H4 (cell line): ENCODE data around the gene CHRNB1. TPM values are rescaled to one million over a fixed set of nuclear protein-coding genes. Genes with fewer than 3 reads are reported as not detected.

Experiments
- DNase-seq: peaks from one replicate; pipeline ENCODE4 v3.0.0-alpha.2; 2015; ENCODE audit warnings: low spot score
- total RNA-seq: library from RNA; depleted of rRNA; stranded (reverse); fragments of >200 nt; shearing (Covaris generic); gene quantifications from 2 replicates; pipeline ENCODE4 v1.2.3, GENCODE V29; 2014; rRNA removed

CHRNB1 gene
- total RNA-seq, 1 experiment from 2014 or later = 6.3 TPM

GRCh38 chr17:7484067-7484918 lies 39.4 kb downstream of the CHRNB1 start, which contains the start of gene POLR2A:
Gene POLR2A (plus strand): TSS chr17:7484366.
- DNase-seq = peak; percentile 92

- no peak for DNase-seq
Measured at GRCh38 chr17:7484919-7485377, 40.1 kb downstream of the CHRNB1 start.

- DNase-seq = no peak
Measured at GRCh38 chr17:7486181-7486580, 41.3 kb downstream of the CHRNB1 start.

GRCh38 chr17:7490144-7490543 lies 45.3 kb downstream of the CHRNB1 start:
- no peak for DNase-seq

- no peak for DNase-seq
Measured at GRCh38 chr17:7491583-7491982, 46.7 kb downstream of the CHRNB1 start.

GRCh38 chr17:7493941-7494340 lies 49.1 kb downstream of the CHRNB1 start:
- DNase-seq = no peak

GRCh38 chr17:7495906-7496434 lies 51.1 kb downstream of the CHRNB1 start:
- no peak for DNase-seq

GRCh38 chr17:7496470-7497183 lies 51.8 kb downstream of the CHRNB1 start:
- no peak for DNase-seq

- no peak for DNase-seq
Measured at GRCh38 chr17:7497228-7497627, 52.4 kb downstream of the CHRNB1 start.

GRCh38 chr17:7497636-7498035 lies 52.8 kb downstream of the CHRNB1 start:
- no peak for DNase-seq

GRCh38 chr17:7499161-7499560 lies 54.3 kb downstream of the CHRNB1 start:
- no peak for DNase-seq

GRCh38 chr17:7501729-7502128 lies 56.9 kb downstream of the CHRNB1 start:
- no peak for DNase-seq

GRCh38 chr17:7502171-7502847 lies 57.4 kb downstream of the CHRNB1 start:
- no peak for DNase-seq

- no peak for DNase-seq
Measured at GRCh38 chr17:7502987-7503386, 58.1 kb downstream of the CHRNB1 start.

- DNase-seq = no peak
Measured at GRCh38 chr17:7503521-7503920, 58.7 kb downstream of the CHRNB1 start.

Other genes with a start within 250 kb of the CHRNB1 start
- 2.3 and 3.9 TPM in 2 replicates for gene DLG4, start 225.2 kb upstream of the CHRNB1 start, total RNA-seq
- gene ACADVL, start 225.1 kb upstream of the CHRNB1 start, total RNA-seq = 118 and 161 TPM in 2 replicates
- gene DVL2, start 210.5 kb upstream of the CHRNB1 start, total RNA-seq = 24.8 and 36.1 TPM in 2 replicates
- 37.5 and 45.3 TPM in 2 replicates for gene PHF23, start 205.6 kb upstream of the CHRNB1 start, total RNA-seq
- gene GABARAP, start 202.6 kb upstream of the CHRNB1 start, total RNA-seq = 396 and 471 TPM in 2 replicates
- 18.2 and 19.8 TPM in 2 replicates for gene CTDNEP1, start 193.3 kb upstream of the CHRNB1 start, total RNA-seq
- gene ELP5, start 192.8 kb upstream of the CHRNB1 start, total RNA-seq = 25.1 and 30.0 TPM in 2 replicates
- gene CLDN7, start 182.6 kb upstream of the CHRNB1 start, total RNA-seq = not detected in 2 replicates
- 0.17 and 0.23 TPM in 2 replicates for gene SLC2A4, start 163.3 kb upstream of the CHRNB1 start, total RNA-seq
- not detected in 2 replicates for gene YBX2, start 150.4 kb upstream of the CHRNB1 start, total RNA-seq
- gene EIF5A, start 137.4 kb upstream of the CHRNB1 start, total RNA-seq = 460 and 526 TPM in 2 replicates
- 55.9 and 65.1 TPM in 2 replicates for gene GPS2, start 129.7 kb upstream of the CHRNB1 start, total RNA-seq
- 3.4 and 3.5 TPM in 2 replicates for gene NEURL4, start 115.7 kb upstream of the CHRNB1 start, total RNA-seq
- gene ACAP1, start 108.5 kb upstream of the CHRNB1 start, total RNA-seq = 0.19 TPM in 1 of 2 replicates, not detected in the other
- 0.78 and 2.4 TPM in 2 replicates for gene KCTD11, start 92.9 kb upstream of the CHRNB1 start, total RNA-seq
- gene TMEM95, start 89.9 kb upstream of the CHRNB1 start, total RNA-seq = not detected in 2 replicates
- not detected in 2 replicates for gene TNK1, start 64.0 kb upstream of the CHRNB1 start, total RNA-seq
- gene PLSCR3, start 50.5 kb upstream of the CHRNB1 start, total RNA-seq = 20.0 and 22.7 TPM in 2 replicates
- 76.1 and 108 TPM in 2 replicates for gene TMEM256, start 41.0 kb upstream of the CHRNB1 start, total RNA-seq
- gene NLGN2, start 37.2 kb upstream of the CHRNB1 start, total RNA-seq = 3.1 and 3.5 TPM in 2 replicates
- not detected in 2 replicates for gene SPEM1, start 24.7 kb upstream of the CHRNB1 start, total RNA-seq
- gene SPEM2, start 19.4 kb upstream of the CHRNB1 start, total RNA-seq = not detected in 2 replicates
- gene SPEM3, start 16.2 kb upstream of the CHRNB1 start, total RNA-seq = not detected in 2 replicates
- 0.81 and 2.0 TPM in 2 replicates for gene TMEM102, start 9.6 kb upstream of the CHRNB1 start, total RNA-seq
- gene FGF11, start 5.5 kb upstream of the CHRNB1 start, total RNA-seq = not detected in 2 replicates
- 4.5 and 7.5 TPM in 2 replicates for gene ZBTB4, start 34.6 kb downstream of the CHRNB1 start, total RNA-seq
- gene SLC35G6, start 36.4 kb downstream of the CHRNB1 start, total RNA-seq = not detected in 2 replicates
- 9.9 and 11.3 TPM in 2 replicates for gene POLR2A, start 39.3 kb downstream of the CHRNB1 start, total RNA-seq
- 2.4 TPM in 1 of 2 replicates, not detected in the other for gene TNFSF12, start 104.0 kb downstream of the CHRNB1 start, total RNA-seq
- gene TNFSF13, start 113.7 kb downstream of the CHRNB1 start, total RNA-seq = 0.43 TPM in 1 of 2 replicates, not detected in the other
- 59.5 and 61.3 TPM in 2 replicates for gene SENP3, start 116.9 kb downstream of the CHRNB1 start, total RNA-seq
- gene CD68, start 134.6 kb downstream of the CHRNB1 start, total RNA-seq = 19.9 and 21.6 TPM in 2 replicates
- 146 and 193 TPM in 2 replicates for gene MPDU1, start 138.8 kb downstream of the CHRNB1 start, total RNA-seq
- gene SOX15, start 145.0 kb downstream of the CHRNB1 start, total RNA-seq = not detected in 2 replicates
- gene FXR2, start 169.8 kb downstream of the CHRNB1 start, total RNA-seq = 11.4 and 16.5 TPM in 2 replicates
- 39.6 and 45.6 TPM in 2 replicates for gene SAT2, start 182.8 kb downstream of the CHRNB1 start, total RNA-seq
- not detected in 2 replicates for gene SHBG, start 185.1 kb downstream of the CHRNB1 start, total RNA-seq
- gene ATP1B2, start 205.9 kb downstream of the CHRNB1 start, total RNA-seq = not detected in 2 replicates
- gene TP53, start 242.4 kb downstream of the CHRNB1 start, total RNA-seq = 35.9 and 43.7 TPM in 2 replicates
- gene WRAP53, start 243.4 kb downstream of the CHRNB1 start, total RNA-seq = 9.9 and 15.8 TPM in 2 replicates